ENCODE measurements around the gene UMOD.
"Not testable (repeated sequence)": the region's sequence is repeated elsewhere in the genome, so short reads cannot be mapped to it uniquely, and the experiment has no call there.

DNA sequence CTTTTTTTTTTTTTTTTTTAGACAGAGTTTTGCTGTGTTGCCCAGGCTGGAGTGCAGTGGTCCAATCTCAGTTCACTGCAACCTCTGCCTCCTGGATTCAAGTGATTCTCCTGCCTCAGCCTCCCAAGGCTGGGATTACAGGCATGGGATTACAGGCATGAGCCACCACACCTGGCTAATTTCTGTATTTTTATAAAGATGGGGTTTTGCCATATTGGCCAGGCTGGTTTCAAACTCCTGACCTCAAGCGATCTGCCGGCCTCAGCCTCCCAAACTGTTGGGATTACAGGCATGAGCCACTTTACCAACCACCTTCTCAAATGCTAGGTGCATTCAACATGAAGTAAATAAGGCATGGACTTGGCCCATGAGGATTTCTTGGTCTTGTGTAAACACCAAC, 31.5 kb downstream of the UMOD start:
- TF ChIP-seq KDM2B (CRISPR knock-in tag; IDR thresholded peaks at IDR 0.05); ZFX (CRISPR knock-in tag; IDR thresholded peaks at IDR 0.05); JUND (IDR thresholded peaks at IDR 0.05; ENCODE audit: borderline replicate concordance, low read depth, low read length); JUND (tag; IDR thresholded peaks at IDR 0.05; ENCODE audit: borderline replicate concordance, low read depth, low read length); KDM1A (IDR thresholded peaks at IDR 0.05); SAFB (IDR thresholded peaks at IDR 0.05; ENCODE audit: borderline replicate concordance, low read depth, low read length); POLR2A (conservative IDR thresholded peaks at IDR 0.05); ELF1 (tag; IDR thresholded peaks at IDR 0.05); ZNF146 (CRISPR knock-in tag; IDR thresholded peaks at IDR 0.05; ENCODE audit: unreplicated experiment); GATAD2A (IDR thresholded peaks at IDR 0.05); CREBBP (IDR thresholded peaks at IDR 0.05; ENCODE audit: low read depth, low read length); KLF10 (CRISPR knock-in tag; IDR thresholded peaks at IDR 0.05): not testable (repeated sequence)
- TF ChIP-seq, protein P1, sequence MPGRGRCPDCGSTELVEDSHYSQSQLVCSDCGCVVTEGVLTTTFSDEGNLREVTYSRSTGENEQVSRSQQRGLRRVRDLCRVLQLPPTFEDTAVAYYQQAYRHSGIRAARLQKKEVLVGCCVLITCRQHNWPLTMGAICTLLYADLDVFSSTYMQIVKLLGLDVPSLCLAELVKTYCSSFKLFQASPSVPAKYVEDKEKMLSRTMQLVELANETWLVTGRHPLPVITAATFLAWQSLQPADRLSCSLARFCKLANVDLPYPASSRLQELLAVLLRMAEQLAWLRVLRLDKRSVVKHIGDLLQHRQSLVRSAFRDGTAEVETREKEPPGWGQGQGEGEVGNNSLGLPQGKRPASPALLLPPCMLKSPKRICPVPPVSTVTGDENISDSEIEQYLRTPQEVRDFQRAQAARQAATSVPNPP (IDR thresholded peaks at IDR 0.05; ENCODE audit: borderline replicate concordance, insufficient read depth, insufficient read length) = not testable (repeated sequence)
